Mesothelial cell of epicardium (in vitro differentiated cells): ENCODE measurements around the gene RPA3. TPM values are rescaled to one million over a fixed set of nuclear protein-coding genes. Genes with fewer than 3 reads are reported as not detected.

Source experiments
- DNase-seq, 2 experiments: peaks; one replicate each; pipeline ENCODE4 v3.0.0; 2021; ENCODE audit warnings: low spot score in 2 of 2; ENCODE audit not compliant: unreplicated experiment in 2 of 2
- H3K27ac Mint-ChIP-seq: 2 replicates; pipeline ENCODE4 v1.8.0; 2021; ENCODE audit warnings: mixed read lengths
- H3K27me3 Mint-ChIP-seq: 2 replicates; pipeline ENCODE4 v1.8.0; 2021; ENCODE audit warnings: low read depth, mixed read lengths
- H3K36me3 Mint-ChIP-seq: 2 replicates; pipeline ENCODE4 v1.8.0; 2021; ENCODE audit warnings: mixed read lengths
- H3K4me1 Mint-ChIP-seq: 2 replicates; pipeline ENCODE4 v1.8.0; 2021; ENCODE audit warnings: mixed read lengths
- H3K4me3 Mint-ChIP-seq: 2 replicates; pipeline ENCODE4 v1.8.0; 2021; ENCODE audit warnings: mild to moderate bottlenecking, moderate library complexity, mixed read lengths
- H3K9me3 Mint-ChIP-seq: 2 replicates; pipeline ENCODE4 v1.8.0; 2021; ENCODE audit warnings: mixed read lengths
- total RNA-seq: library from RNA; stranded (reverse); gene quantifications from 3 replicates; pipeline ENCODE4 v1.2.1, GENCODE V29; 2021
- TF ChIP-seq, protein P1 (sequence below): fragments of 200-600 bp; sonication (generic); IDR thresholded peaks from one replicate; pipeline ENCODE4 v1.5.0; 2021; ENCODE audit warnings: antibody characterized with exemption; ENCODE audit not compliant: unreplicated experiment

Gene RPA3
- total RNA-seq, 1 donor from 2014 or later = 22.9 TPM

DNA sequence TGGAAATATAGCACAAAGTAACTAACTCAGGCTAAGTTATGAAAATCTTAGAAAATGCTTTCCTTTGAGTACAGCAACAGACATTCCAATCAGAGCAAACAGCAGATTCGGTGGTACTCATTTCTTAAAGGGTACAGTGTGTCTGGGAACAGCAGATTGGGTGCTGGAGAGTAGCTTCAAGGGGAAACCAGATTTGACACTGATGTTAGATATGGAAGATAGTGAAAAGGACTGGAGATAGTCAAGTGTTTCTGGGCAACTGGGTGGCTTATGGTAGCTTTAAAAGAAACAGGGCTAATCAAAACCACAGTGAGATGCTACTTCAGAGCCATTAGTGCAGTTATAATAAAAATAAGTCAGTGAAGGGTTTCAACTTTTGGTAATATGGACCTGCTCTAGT lies 89.9 kb downstream of the RPA3 start:
- no peak for DNase-seq
- H3K27me3 Mint-ChIP-seq = no peaks in the 10 kb centered on the region
- no peaks in the 10 kb centered on the region for H3K4me1 Mint-ChIP-seq
- H3K9me3 Mint-ChIP-seq = peaks cover 29% of the 10 kb centered on the region
- H3K36me3 Mint-ChIP-seq = peaks cover 4% of the 10 kb centered on the region
- no peak overlapping the region for H3K27ac Mint-ChIP-seq
- TF ChIP-seq, protein P1, sequence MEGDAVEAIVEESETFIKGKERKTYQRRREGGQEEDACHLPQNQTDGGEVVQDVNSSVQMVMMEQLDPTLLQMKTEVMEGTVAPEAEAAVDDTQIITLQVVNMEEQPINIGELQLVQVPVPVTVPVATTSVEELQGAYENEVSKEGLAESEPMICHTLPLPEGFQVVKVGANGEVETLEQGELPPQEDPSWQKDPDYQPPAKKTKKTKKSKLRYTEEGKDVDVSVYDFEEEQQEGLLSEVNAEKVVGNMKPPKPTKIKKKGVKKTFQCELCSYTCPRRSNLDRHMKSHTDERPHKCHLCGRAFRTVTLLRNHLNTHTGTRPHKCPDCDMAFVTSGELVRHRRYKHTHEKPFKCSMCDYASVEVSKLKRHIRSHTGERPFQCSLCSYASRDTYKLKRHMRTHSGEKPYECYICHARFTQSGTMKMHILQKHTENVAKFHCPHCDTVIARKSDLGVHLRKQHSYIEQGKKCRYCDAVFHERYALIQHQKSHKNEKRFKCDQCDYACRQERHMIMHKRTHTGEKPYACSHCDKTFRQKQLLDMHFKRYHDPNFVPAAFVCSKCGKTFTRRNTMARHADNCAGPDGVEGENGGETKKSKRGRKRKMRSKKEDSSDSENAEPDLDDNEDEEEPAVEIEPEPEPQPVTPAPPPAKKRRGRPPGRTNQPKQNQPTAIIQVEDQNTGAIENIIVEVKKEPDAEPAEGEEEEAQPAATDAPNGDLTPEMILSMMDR = no peak
- no peak overlapping the region for H3K4me3 Mint-ChIP-seq

- no peaks in the 10 kb centered on the region for H3K4me1 Mint-ChIP-seq
- TF ChIP-seq, protein P1 = no peak
- peaks cover under 1% of the 10 kb centered on the region for H3K36me3 Mint-ChIP-seq
- H3K9me3 Mint-ChIP-seq = peaks cover 2% of the 10 kb centered on the region
- no peak for DNase-seq
- H3K27ac Mint-ChIP-seq = no peak overlapping the region
- H3K27me3 Mint-ChIP-seq = peaks cover 3% of the 10 kb centered on the region
- no peak overlapping the region for H3K4me3 Mint-ChIP-seq
Observed at GRCh38 chr7:7620644-7621210, 97.7 kb downstream of the RPA3 start.

- TF ChIP-seq, protein P1 = no peak
- H3K9me3 Mint-ChIP-seq = no peaks in the 10 kb centered on the region
- no peak for DNase-seq
- no peak overlapping the region for H3K4me3 Mint-ChIP-seq
- no peak overlapping the region for H3K27ac Mint-ChIP-seq
- H3K4me1 Mint-ChIP-seq = no peaks in the 10 kb centered on the region
- H3K27me3 Mint-ChIP-seq = peaks cover 3% of the 10 kb centered on the region
- no peaks in the 10 kb centered on the region for H3K36me3 Mint-ChIP-seq
Observed at GRCh38 chr7:7620236-7620635, 98.2 kb downstream of the RPA3 start.

GRCh38 chr7:7618410-7618809 lies 100.0 kb downstream of the RPA3 start:
- H3K27me3 Mint-ChIP-seq = peaks cover 3% of the 10 kb centered on the region
- no peaks in the 10 kb centered on the region for H3K9me3 Mint-ChIP-seq
- no peak for DNase-seq
- H3K36me3 Mint-ChIP-seq = no peaks in the 10 kb centered on the region
- TF ChIP-seq, protein P1 = no peak
- H3K4me3 Mint-ChIP-seq = no peak overlapping the region
- no peak overlapping the region for H3K27ac Mint-ChIP-seq
- H3K4me1 Mint-ChIP-seq = no peaks in the 10 kb centered on the region

DNA sequence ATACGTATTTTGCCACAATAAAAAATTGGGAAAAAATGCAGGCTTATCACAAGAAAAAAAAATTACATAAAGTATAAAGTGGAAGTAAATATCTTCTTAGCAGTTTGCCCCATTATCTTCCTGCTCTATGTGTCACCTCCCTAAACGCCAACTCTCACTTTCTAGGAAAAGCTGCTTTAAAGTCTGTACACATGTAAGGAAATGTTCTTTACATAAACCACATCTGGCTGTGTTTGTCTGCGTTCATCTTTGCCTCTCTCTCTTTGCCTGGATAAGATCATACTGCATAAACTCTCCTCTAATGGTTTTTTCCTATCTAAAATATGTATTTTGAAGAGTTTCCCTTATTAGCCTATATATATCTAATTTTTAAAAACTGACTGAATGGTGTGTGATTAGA lies 100.9 kb downstream of the RPA3 start:
- Mint-ChIP-seq H3K27ac (no peak overlapping the region), H3K4me3 (no peak overlapping the region), H3K27me3 (peaks cover 3% of the 10 kb centered on the region), H3K4me1 (no peaks in the 10 kb centered on the region), H3K36me3 (no peaks in the 10 kb centered on the region), H3K9me3 (no peaks in the 10 kb centered on the region)
- TF ChIP-seq, protein P1 = no peak
- no peak for DNase-seq
